ACC112 (cell line): ENCODE results near the gene XCR1.
"Not testable (repeated sequence)": the region's sequence is repeated elsewhere in the genome, so short reads cannot be mapped to it uniquely, and the experiment has no call there.

Experiments
- H2AFZ ChIP-seq: fragments of 200-600 bp; sonication (generic); one replicate; pipeline ENCODE4 v1.6.0; 2017; ENCODE audit warnings: antibody characterized with exemption, low read length; ENCODE audit not compliant: unreplicated experiment
- H3K27ac ChIP-seq: fragments of 200-600 bp; sonication (generic); 2 replicates; pipeline ENCODE4 v1.5.1; 2014; ENCODE audit warnings: low read depth, mild to moderate bottlenecking, antibody characterized with exemption, low read length, moderate library complexity
- H3K27me3 ChIP-seq: fragments of 200-600 bp; sonication (generic); 2 replicates; pipeline ENCODE4 v1.6.1; 2014; ENCODE audit warnings: mild to moderate bottlenecking, antibody characterized with exemption, low read length, moderate library complexity, mixed read lengths; ENCODE audit not compliant: insufficient read depth
- H3K36me3 ChIP-seq: fragments of 200-600 bp; sonication (generic); 2 replicates; pipeline ENCODE4 v1.6.1; 2016; ENCODE audit warnings: mild to moderate bottlenecking, antibody characterized with exemption, low read length, moderate library complexity, mixed read lengths; ENCODE audit not compliant: insufficient read depth
- H3K4me1 ChIP-seq: fragments of 200-600 bp; sonication (generic); one replicate; pipeline ENCODE4 v1.6.1; 2016; ENCODE audit warnings: low read length, mixed read lengths; ENCODE audit not compliant: insufficient read depth, unreplicated experiment, control insufficient read depth
- H3K4me3 ChIP-seq: fragments of 200-600 bp; sonication (generic); 2 replicates; pipeline ENCODE4 v1.5.1; 2014; ENCODE audit warnings: mild to moderate bottlenecking, low read depth, low read length
- H3K79me2 ChIP-seq: fragments of 200-600 bp; sonication (generic); one replicate; pipeline ENCODE4 v1.6.0; 2016; ENCODE audit warnings: low read length; ENCODE audit not compliant: control insufficient read depth, unreplicated experiment, insufficient read depth

XCR1 gene

GRCh38 chr3:46006238-46007032 lies 20.8 kb downstream of the XCR1 start:
- no peaks in the 10 kb centered on the region for H3K79me2 ChIP-seq
- peak overlapping the region; percentile 64 for H3K27ac ChIP-seq
- no peaks in the 10 kb centered on the region for H3K27me3 ChIP-seq
- H3K4me1 ChIP-seq = peaks cover 18% of the 10 kb centered on the region
- H3K4me3 ChIP-seq = peak overlapping the region; percentile 24; the same call in 1 of the 2 replicates
- H2AFZ ChIP-seq = no peak overlapping the region
- H3K36me3 ChIP-seq = no peaks in the 10 kb centered on the region

GRCh38 chr3:46003706-46004105 lies 23.6 kb downstream of the XCR1 start:
- H3K79me2 ChIP-seq, H3K27me3 ChIP-seq, H3K4me3 ChIP-seq, H2AFZ ChIP-seq, H3K27ac ChIP-seq, H3K36me3 ChIP-seq: not testable (repeated sequence)
- peaks cover 18% of the 10 kb centered on the region for H3K4me1 ChIP-seq

- no peak overlapping the region for H3K4me3 ChIP-seq
- H3K4me1 ChIP-seq = peaks cover 12% of the 10 kb centered on the region
- no peaks in the 10 kb centered on the region for H3K27me3 ChIP-seq
- H3K36me3 ChIP-seq = no peaks in the 10 kb centered on the region
- no peak overlapping the region for H3K27ac ChIP-seq
- no peak overlapping the region for H2AFZ ChIP-seq
- H3K79me2 ChIP-seq = no peaks in the 10 kb centered on the region
Measured at GRCh38 chr3:46001178-46001577, 26.1 kb downstream of the XCR1 start.

- Histone ChIP-seq H3K27ac (no peak overlapping the region), H3K4me1 (peaks cover 20% of the 10 kb centered on the region), H2AFZ (no peak overlapping the region), H3K27me3 (no peaks in the 10 kb centered on the region), H3K79me2 (peaks cover 17% of the 10 kb centered on the region), H3K4me3 (no peak overlapping the region), H3K36me3 (no peaks in the 10 kb centered on the region)
Measured at GRCh38 chr3:45997942-45998341, 29.3 kb downstream of the XCR1 start.

- H3K4me1 ChIP-seq = peaks cover 20% of the 10 kb centered on the region
Measured at GRCh38 chr3:45997499-45997898, 29.8 kb downstream of the XCR1 start.

GRCh38 chr3:45995236-45996192 lies 31.8 kb downstream of the XCR1 start, which contains the start of gene FYCO1:
FYCO1 (minus strand) TSS chr3:45995824; CDS start chr3:45984910, 10,914 bp downstream.
- no peaks in the 10 kb centered on the region for H3K36me3 ChIP-seq
- peaks cover 17% of the 10 kb centered on the region for H3K79me2 ChIP-seq
- peak within 1 kb of the TSS; percentile 3; the same call in 1 of the 2 replicates for H3K27ac ChIP-seq
- peak within 1 kb of the TSS; percentile 98 for H2AFZ ChIP-seq
- peak within 1 kb of the TSS; percentile 90 for H3K4me3 ChIP-seq
- H3K4me1 ChIP-seq = peaks cover 20% of the 10 kb centered on the region
- no peaks in the 10 kb centered on the region for H3K27me3 ChIP-seq

More at GRCh38 chr3:45997499-45997898, 29.8 kb downstream of the XCR1 start:
- peaks cover 17% of the 10 kb centered on the region for H3K79me2 ChIP-seq
- H3K36me3 ChIP-seq, H3K27me3 ChIP-seq, H3K27ac ChIP-seq, H3K4me3 ChIP-seq, H2AFZ ChIP-seq: not testable (repeated sequence)

GRCh38 chr3:45994419-45995235 lies 32.7 kb downstream of the XCR1 start:
- no peaks in the 10 kb centered on the region for H3K36me3 ChIP-seq
- peak overlapping the region; percentile 90 for H3K4me3 ChIP-seq
- H3K79me2 ChIP-seq = peaks cover 18% of the 10 kb centered on the region
- H3K27me3 ChIP-seq = no peaks in the 10 kb centered on the region
- no peak overlapping the region for H3K27ac ChIP-seq
- peak overlapping the region; percentile 95 for H2AFZ ChIP-seq
- peaks cover 23% of the 10 kb centered on the region for H3K4me1 ChIP-seq

GRCh38 chr3:45993421-45994027 lies 33.8 kb downstream of the XCR1 start:
- Histone ChIP-seq H3K36me3 (no peaks in the 10 kb centered on the region), H3K4me1 (peaks cover 33% of the 10 kb centered on the region), H2AFZ (no peak overlapping the region), H3K4me3 (no peak overlapping the region), H3K79me2 (peaks cover 26% of the 10 kb centered on the region), H3K27me3 (no peaks in the 10 kb centered on the region), H3K27ac (no peak overlapping the region)

GRCh38 chr3:45992821-45993221 lies 34.5 kb downstream of the XCR1 start:
- Histone ChIP-seq H3K4me3 (no peak overlapping the region), H3K36me3 (no peaks in the 10 kb centered on the region), H3K27me3 (no peaks in the 10 kb centered on the region), H3K4me1 (peaks cover 40% of the 10 kb centered on the region), H2AFZ (no peak overlapping the region), H3K79me2 (peaks cover 33% of the 10 kb centered on the region), H3K27ac (no peak overlapping the region)
